Neural crest cell (in vitro differentiated cells): ENCODE measurements around the gene MLIP. TPM values are rescaled to one million over a fixed set of nuclear protein-coding genes. Genes with fewer than 3 reads are reported as not detected.

ENCODE experiments used
- DNase-seq: peaks from one replicate; pipeline ENCODE4 v3.0.0; 2021; ENCODE audit warnings: low read depth, mixed read lengths, low spot score
- H3K27ac Mint-ChIP-seq: one replicate; pipeline ENCODE4 v1.8.0; 2021; ENCODE audit warnings: mild to moderate bottlenecking, mixed read lengths; ENCODE audit not compliant: unreplicated experiment
- H3K27me3 Mint-ChIP-seq: 2 replicates; pipeline ENCODE4 v1.8.0; 2021; ENCODE audit warnings: low read depth, mild to moderate bottlenecking, mixed read lengths
- H3K36me3 Mint-ChIP-seq: 2 replicates; pipeline ENCODE4 v1.8.0; 2021; ENCODE audit warnings: low read depth, mild to moderate bottlenecking, mixed read lengths
- H3K4me1 Mint-ChIP-seq: 2 replicates; pipeline ENCODE4 v1.8.0; 2021; ENCODE audit warnings: mixed read lengths
- H3K4me3 Mint-ChIP-seq: one replicate; pipeline ENCODE4 v1.8.0; 2021; ENCODE audit warnings: mild to moderate bottlenecking, mixed read lengths
- H3K9me3 Mint-ChIP-seq: 2 replicates; pipeline ENCODE4 v1.8.0; 2021; ENCODE audit warnings: mixed read lengths
- CTCF ChIP-seq: fragments of 200-600 bp; sonication (generic); conservative IDR thresholded peaks from 2 replicates; pipeline ENCODE4 v1.5.0; 2021; ENCODE audit warnings: antibody characterized with exemption, mild to moderate bottlenecking
- total RNA-seq: library from RNA; stranded (reverse); gene quantifications from 2 replicates; pipeline ENCODE4 v1.2.1, GENCODE V29; 2021

The MLIP gene
- total RNA-seq, 1 donor from 2014 or later = not detected

- no peaks in the 10 kb centered on the region for H3K4me1 Mint-ChIP-seq
- TF ChIP-seq CTCF = no peak
- H3K27me3 Mint-ChIP-seq = no peaks in the 10 kb centered on the region
- no peak overlapping the region for H3K4me3 Mint-ChIP-seq
- H3K27ac Mint-ChIP-seq = no peak overlapping the region
- no peaks in the 10 kb centered on the region for H3K36me3 Mint-ChIP-seq
- DNase-seq = no peak
- H3K9me3 Mint-ChIP-seq = peaks cover 12% of the 10 kb centered on the region
Measured at GRCh38 chr6:54222217-54222616, 111.0 kb downstream of the MLIP start.

DNA sequence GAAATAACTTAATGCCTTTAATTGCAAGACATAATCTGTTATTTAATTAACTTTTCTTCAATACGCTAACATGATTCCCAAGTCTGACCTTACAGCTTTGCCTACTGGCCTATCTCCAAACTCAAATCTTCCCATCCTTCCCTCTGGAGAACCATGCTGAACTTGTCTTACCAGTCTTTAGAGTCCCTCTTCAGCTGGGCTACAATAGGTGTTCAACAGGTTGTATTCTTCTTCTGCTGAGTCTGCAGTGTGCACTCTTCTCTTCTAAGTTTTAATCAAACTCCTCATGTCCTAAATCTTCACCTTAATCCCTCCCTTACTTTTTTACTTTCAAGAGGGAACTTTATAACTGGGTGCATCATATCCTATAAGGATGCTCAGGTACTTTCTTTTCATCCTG is 121.5 kb downstream of the MLIP start:
- Mint-ChIP-seq H3K9me3 (no peaks in the 10 kb centered on the region), H3K4me1 (no peaks in the 10 kb centered on the region), H3K27me3 (no peaks in the 10 kb centered on the region), H3K4me3 (no peak overlapping the region), H3K36me3 (no peaks in the 10 kb centered on the region), H3K27ac (no peak overlapping the region)
- no peak for DNase-seq
- no peak for TF ChIP-seq CTCF

GRCh38 chr6:54234539-54234938 is 123.3 kb downstream of the MLIP start:
- Mint-ChIP-seq H3K27ac (no peak overlapping the region), H3K27me3 (no peaks in the 10 kb centered on the region), H3K4me1 (no peaks in the 10 kb centered on the region), H3K4me3 (no peak overlapping the region), H3K36me3 (no peaks in the 10 kb centered on the region), H3K9me3 (no peaks in the 10 kb centered on the region)
- no peak for DNase-seq
- no peak for TF ChIP-seq CTCF

DNA sequence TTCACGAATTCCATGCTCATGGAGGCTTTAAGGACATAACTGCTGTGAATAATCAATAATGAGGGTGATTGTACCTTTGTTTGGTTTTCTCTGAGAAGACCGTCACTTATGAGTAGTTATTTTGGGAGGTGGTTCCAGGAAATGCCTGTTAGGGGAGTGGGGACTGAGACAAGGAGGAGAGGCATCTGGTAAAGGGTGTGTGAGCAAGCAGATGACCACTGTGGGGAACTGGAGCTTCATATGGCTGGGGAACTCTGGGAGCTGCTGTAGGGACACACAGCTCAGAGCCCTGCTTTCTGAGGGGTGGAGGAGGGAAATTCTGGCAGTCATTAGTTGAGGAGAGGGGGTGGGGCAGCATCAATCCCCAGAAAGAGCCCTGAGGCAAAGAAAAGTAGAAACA is 125.7 kb downstream of the MLIP start:
- Mint-ChIP-seq H3K4me3 (no peak overlapping the region), H3K27me3 (no peaks in the 10 kb centered on the region), H3K36me3 (no peaks in the 10 kb centered on the region), H3K4me1 (no peaks in the 10 kb centered on the region), H3K9me3 (no peaks in the 10 kb centered on the region), H3K27ac (no peak overlapping the region)
- no peak for DNase-seq
- TF ChIP-seq CTCF = no peak

DNA sequence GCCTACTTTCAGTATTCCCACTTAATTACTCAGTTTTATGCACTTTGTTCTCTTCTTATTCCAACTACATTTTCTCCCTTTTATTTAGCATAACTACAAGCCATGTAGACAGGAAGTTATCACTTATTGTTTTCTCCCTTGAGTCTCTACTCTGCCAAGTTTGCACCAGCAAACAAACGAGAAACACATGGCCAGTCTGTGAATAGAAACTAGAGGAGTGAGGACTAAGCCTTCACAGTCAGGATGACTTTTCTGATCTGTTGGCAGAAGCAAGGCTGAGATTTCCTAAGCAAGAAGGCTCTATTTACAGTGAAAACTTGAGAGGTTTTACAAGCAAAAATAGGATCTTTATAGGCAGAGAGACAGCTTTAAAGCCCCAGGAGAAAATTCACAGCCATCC is 127.2 kb downstream of the MLIP start:
- no peaks in the 10 kb centered on the region for H3K36me3 Mint-ChIP-seq
- H3K4me1 Mint-ChIP-seq = no peaks in the 10 kb centered on the region
- no peaks in the 10 kb centered on the region for H3K9me3 Mint-ChIP-seq
- no peaks in the 10 kb centered on the region for H3K27me3 Mint-ChIP-seq
- DNase-seq = no peak
- no peak overlapping the region for H3K4me3 Mint-ChIP-seq
- TF ChIP-seq CTCF = no peak
- no peak overlapping the region for H3K27ac Mint-ChIP-seq

GRCh38 chr6:54243699-54244098 is 132.5 kb downstream of the MLIP start:
- no peaks in the 10 kb centered on the region for H3K27me3 Mint-ChIP-seq
- H3K9me3 Mint-ChIP-seq = no peaks in the 10 kb centered on the region
- H3K4me3 Mint-ChIP-seq = no peak overlapping the region
- H3K36me3 Mint-ChIP-seq = no peaks in the 10 kb centered on the region
- TF ChIP-seq CTCF = no peak
- no peak overlapping the region for H3K27ac Mint-ChIP-seq
- no peaks in the 10 kb centered on the region for H3K4me1 Mint-ChIP-seq
- no peak for DNase-seq
